ENCODE measurements around the gene RALGAPB.
"Not testable (repeated sequence)": the region's sequence is repeated elsewhere in the genome, so short reads cannot be mapped to it uniquely, and the experiment has no call there.

GRCh38 chr20:38592411-38592790 is 119.8 kb downstream of the RALGAPB start:
- TF ChIP-seq CSRNP1 (CRISPR knock-in tag; IDR thresholded peaks at IDR 0.05); DNMT1 (CRISPR knock-in tag; IDR thresholded peaks at IDR 0.05); CHD2 (IDR thresholded peaks at IDR 0.05; ENCODE audit: low read depth, low read length); ZNF138 (CRISPR knock-in tag; IDR thresholded peaks at IDR 0.05; ENCODE audit: low read depth); CTCF (CRISPR knock-in tag; IDR thresholded peaks at IDR 0.05); ZSCAN29 (CRISPR knock-in tag; conservative IDR thresholded peaks at IDR 0.05); CREB1 (IDR thresholded peaks at IDR 0.05); CREB1 (CRISPR knock-in tag; IDR thresholded peaks at IDR 0.05); MBNL3 (CRISPR knock-in tag; conservative IDR thresholded peaks at IDR 0.05); TFDP1 (CRISPR knock-in tag; IDR thresholded peaks at IDR 0.05; ENCODE audit: borderline replicate concordance): not testable (repeated sequence)
